MM.1S (cell line): Measurements from ENCODE around the gene BTG4.

ENCODE experiments used
- CTCF ChIP-seq: fragments of 300-600 bp; sonication (generic); IDR thresholded peaks from 2 replicates; pipeline ENCODE4 v1.5.1; 2016; ENCODE audit warnings: antibody characterized with exemption, low read length, mixed read lengths
- EZH2 ChIP-seq: fragments of 300-600 bp; sonication (generic); optimal IDR thresholded peaks from 2 replicates; pipeline ENCODE3; 2017; ENCODE audit warnings: low read depth, mild to moderate bottlenecking, antibody characterized with exemption, low read length, mixed read lengths
- EZH2phosphoT487 ChIP-seq: fragments of 300-600 bp; sonication (generic); IDR thresholded peaks from 2 replicates; pipeline ENCODE4 v1.6.1; 2018; ENCODE audit warnings: antibody characterized with exemption, low read length

DNA sequence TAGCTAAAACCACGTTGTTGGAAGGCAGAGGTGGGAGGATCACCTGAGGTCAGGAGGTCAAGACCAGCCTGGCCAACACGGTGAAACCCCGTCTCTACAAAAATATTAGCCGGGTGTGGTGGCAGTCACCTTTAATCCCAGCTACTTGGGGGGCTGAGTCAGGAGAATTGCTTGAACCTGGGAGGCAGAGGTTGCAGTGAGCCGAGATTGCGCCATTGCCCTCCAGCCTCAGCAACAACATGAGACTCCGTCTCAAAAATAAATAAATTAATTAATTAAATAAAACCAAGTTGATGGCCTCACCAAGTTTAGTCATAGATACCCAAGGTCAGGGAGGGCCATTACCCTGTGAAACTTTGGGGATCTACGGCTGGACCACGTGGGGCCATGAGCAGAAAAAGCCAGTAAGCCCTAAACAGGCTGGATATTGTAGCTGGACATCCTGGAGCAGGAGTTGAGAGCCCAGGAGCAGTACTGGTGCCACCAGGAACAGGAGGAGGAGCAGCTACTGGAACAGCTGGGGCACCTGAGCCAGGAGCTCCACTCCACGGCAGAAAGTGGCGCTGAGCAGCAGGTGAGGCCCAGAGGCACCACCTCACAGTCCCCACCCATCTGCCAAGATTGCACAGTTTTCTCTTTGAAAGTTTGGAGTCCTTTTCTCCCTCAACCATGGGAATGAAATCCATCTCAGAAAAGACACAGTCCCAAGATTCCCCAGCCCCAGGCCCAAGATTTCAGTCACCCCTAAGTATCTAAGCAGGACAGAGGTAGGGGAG lies 50.5 kb downstream of the BTG4 start:
- TF ChIP-seq EZH2 (no peak), CTCF (no peak), EZH2phosphoT487 (no peak)
